ENCODE data around the gene DTX3. TPM values are rescaled to one million over a fixed set of nuclear protein-coding genes. Genes with fewer than 3 reads are reported as not detected.
A peak's percentile ranks its signal among the peaks of the same experiment; 100 is the strongest.
"Not testable (repeated sequence)": the region's sequence is repeated elsewhere in the genome, so short reads cannot be mapped to it uniquely, and the experiment has no call there.

The DTX3 gene
- total and polyA plus RNA-seq, 5 donors from 2014 or later: 3.4 to 31.2 (median 6.0) TPM

DNA sequence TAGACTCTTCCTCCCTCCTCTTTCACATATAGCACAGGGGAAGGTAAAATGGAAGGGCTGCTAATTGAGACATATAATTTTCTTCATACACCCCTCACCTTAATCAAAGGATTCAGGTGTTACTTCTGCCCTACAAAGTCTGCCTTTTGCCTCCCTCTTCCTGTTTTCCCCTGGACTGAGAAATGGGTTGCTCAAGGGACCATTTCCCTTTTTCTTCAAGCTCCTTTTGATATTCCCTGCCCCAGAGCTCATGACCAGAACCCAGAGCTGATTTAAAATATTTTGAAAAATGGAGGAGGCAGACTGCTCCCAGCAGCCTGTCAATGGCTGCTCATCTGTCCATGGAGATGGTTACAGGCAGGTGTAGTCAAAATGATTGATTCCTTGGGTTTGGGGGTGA lies 19.9 kb upstream of the DTX3 start:
- Mint-ChIP-seq H3K27ac (no peak overlapping the region), H3K36me3 (no peaks in the 10 kb centered on the region), H3K9me3 (no peaks in the 10 kb centered on the region), H3K4me3 (no peak overlapping the region), H3K4me1 (peaks cover 0 to 8% (median 5%) of the 10 kb centered on the region in 4 donors), H3K27me3 (peaks cover 12% of the 10 kb centered on the region)
- Histone ChIP-seq H3K4me3 (ENCODE audit: low read depth, low read length) (no peak overlapping the region), H3K36me3 (ENCODE audit: control insufficient read depth, insufficient read depth, low read length) (no peaks in the 10 kb centered on the region), H3K27ac (ENCODE audit: insufficient read depth, low read length, poor library complexity, severe bottlenecking) (no peak overlapping the region), H3K4me1 (ENCODE audit: control insufficient read depth, insufficient read depth, low read length, poor library complexity, severe bottlenecking) (peaks cover 5% of the 10 kb centered on the region), H3K27me3 (ENCODE audit: control insufficient read depth, insufficient read depth, low read length) (peaks cover 14% of the 10 kb centered on the region), H3K9me3 (ENCODE audit: control insufficient read depth in 2 of 2, low read length in 2 of 2) (no peaks in the 10 kb centered on the region)
- ATAC-seq (ENCODE audit: low read depth in 2 of 2) (no peak), DNase-seq (no peak)

DNA sequence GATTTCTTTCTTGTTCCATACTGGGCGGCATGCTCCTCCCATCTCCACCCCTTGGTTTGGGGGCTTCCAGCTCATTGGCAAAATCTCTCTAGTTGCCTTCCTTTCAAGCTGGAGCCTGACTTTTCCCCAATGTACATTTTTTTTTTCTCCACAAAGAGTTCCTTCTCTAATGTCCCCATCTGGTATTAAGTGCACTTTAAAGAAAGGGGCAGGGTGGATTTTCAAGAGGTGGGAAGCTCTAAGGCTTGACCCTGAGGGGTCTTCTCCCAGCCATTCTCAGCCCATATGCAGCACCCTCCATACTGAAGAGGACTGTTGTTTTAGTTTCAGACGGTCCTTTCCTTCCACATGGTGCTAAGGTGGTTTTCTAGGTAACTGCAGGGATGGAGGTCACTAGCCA lies 19.5 kb upstream of the DTX3 start:
- no peaks in the 10 kb centered on the region for H3K36me3 Mint-ChIP-seq
- H3K4me3 Mint-ChIP-seq: no peak overlapping the region
- DNase-seq (no peak), ATAC-seq (ENCODE audit: low read depth in 2 of 2) (no peak)
- no peak overlapping the region for H3K27ac ChIP-seq (ENCODE audit: insufficient read depth, low read length, poor library complexity, severe bottlenecking)
- H3K27me3 Mint-ChIP-seq: peaks cover 12% of the 10 kb centered on the region
- H3K9me3 Mint-ChIP-seq: no peaks in the 10 kb centered on the region
- H3K36me3 ChIP-seq (ENCODE audit: control insufficient read depth, insufficient read depth, low read length): no peaks in the 10 kb centered on the region
- H3K27me3 ChIP-seq (ENCODE audit: control insufficient read depth, insufficient read depth, low read length): peaks cover 14% of the 10 kb centered on the region
- H3K4me3 ChIP-seq (ENCODE audit: low read depth, low read length): no peak overlapping the region
- peaks cover 0 to 8% (median 5%) of the 10 kb centered on the region in 4 donors for H3K4me1 Mint-ChIP-seq
- H3K9me3 ChIP-seq (ENCODE audit: control insufficient read depth in 2 of 2, low read length in 2 of 2): no peaks in the 10 kb centered on the region
- H3K27ac Mint-ChIP-seq: no peak overlapping the region
- H3K4me1 ChIP-seq (ENCODE audit: control insufficient read depth, insufficient read depth, low read length, poor library complexity, severe bottlenecking): peaks cover 5% of the 10 kb centered on the region

DNA sequence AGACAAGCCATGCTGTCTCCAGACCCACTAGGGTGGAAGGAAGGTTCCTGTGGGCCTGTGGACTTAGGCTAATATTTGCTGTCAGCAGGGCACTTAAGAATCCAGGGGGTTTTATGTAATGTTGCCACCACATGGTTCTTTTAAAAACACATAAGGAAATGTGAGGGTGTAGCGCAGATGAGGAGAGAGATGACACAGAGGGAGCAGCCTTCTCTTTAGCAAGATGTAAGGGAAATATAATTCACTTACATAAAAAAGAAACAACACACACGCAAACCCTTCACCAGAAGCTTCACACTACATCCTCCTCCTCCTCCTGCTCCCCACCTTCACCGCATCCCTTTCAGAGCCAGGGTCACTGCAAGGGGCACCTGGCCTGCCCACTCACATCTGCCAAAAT lies 18.5 kb upstream of the DTX3 start:
- no peak for ATAC-seq (ENCODE audit: low read depth in 2 of 2)
- H3K4me1 Mint-ChIP-seq: peaks cover 6 to 14% (median 10%) of the 10 kb centered on the region in 4 donors
- no peak overlapping the region for H3K27ac Mint-ChIP-seq

GRCh38 chr12:57586832-57587429 lies 17.7 kb upstream of the DTX3 start:
- Histone ChIP-seq H3K27me3 (ENCODE audit: control insufficient read depth, insufficient read depth, low read length) (peaks cover 14% of the 10 kb centered on the region), H3K36me3 (ENCODE audit: control insufficient read depth, insufficient read depth, low read length) (no peaks in the 10 kb centered on the region), H3K9me3 (ENCODE audit: control insufficient read depth in 2 of 2, low read length in 2 of 2) (no peaks in the 10 kb centered on the region), H3K4me3 (ENCODE audit: low read depth, low read length) (no peak overlapping the region), H3K27ac (ENCODE audit: insufficient read depth, low read length, poor library complexity, severe bottlenecking) (no peak overlapping the region), H3K4me1 (ENCODE audit: control insufficient read depth, insufficient read depth, low read length, poor library complexity, severe bottlenecking) (peaks cover 23% of the 10 kb centered on the region)
- no peak overlapping the region for H3K4me3 Mint-ChIP-seq
- peaks cover 0 to 1% (median 0%) of the 10 kb centered on the region in 7 donors for H3K9me3 Mint-ChIP-seq
- H3K4me1 Mint-ChIP-seq: peaks cover 7 to 21% (median 15%) of the 10 kb centered on the region in 4 donors
- ATAC-seq (ENCODE audit: low read depth in 2 of 2) (no peak), DNase-seq (no peak)
- no peak overlapping the region for H3K27ac Mint-ChIP-seq
- H3K27me3 Mint-ChIP-seq: peaks cover 12% of the 10 kb centered on the region
- H3K36me3 Mint-ChIP-seq: no peaks in the 10 kb centered on the region

More for the DNA sequence above, 18.5 kb upstream of the DTX3 start:
- Histone ChIP-seq H3K36me3 (ENCODE audit: control insufficient read depth, insufficient read depth, low read length) (no peaks in the 10 kb centered on the region), H3K27ac (ENCODE audit: insufficient read depth, low read length, poor library complexity, severe bottlenecking) (no peak overlapping the region), H3K4me1 (ENCODE audit: control insufficient read depth, insufficient read depth, low read length, poor library complexity, severe bottlenecking) (peaks cover 15% of the 10 kb centered on the region), H3K4me3 (ENCODE audit: low read depth, low read length) (no peak overlapping the region), H3K9me3 (ENCODE audit: control insufficient read depth in 2 of 2, low read length in 2 of 2) (no peaks in the 10 kb centered on the region), H3K27me3 (ENCODE audit: control insufficient read depth, insufficient read depth, low read length) (peaks cover 14% of the 10 kb centered on the region)
- H3K36me3 Mint-ChIP-seq: no peaks in the 10 kb centered on the region
- no peak overlapping the region for H3K4me3 Mint-ChIP-seq
- H3K27me3 Mint-ChIP-seq: peaks cover 12% of the 10 kb centered on the region
- DNase-seq: no peak
- H3K9me3 Mint-ChIP-seq: peaks cover 0 to 1% (median 0%) of the 10 kb centered on the region in 7 donors

GRCh38 chr12:57588951-57589610 lies 15.5 kb upstream of the DTX3 start:
- Histone ChIP-seq H3K4me1 (ENCODE audit: control insufficient read depth, insufficient read depth, low read length, poor library complexity, severe bottlenecking) (peaks cover 35% of the 10 kb centered on the region), H3K27me3 (ENCODE audit: control insufficient read depth, insufficient read depth, low read length) (peaks cover 12% of the 10 kb centered on the region)
- not testable (repeated sequence) for H3K9me3 ChIP-seq (ENCODE audit: control insufficient read depth in 2 of 2, low read length in 2 of 2); H3K27ac ChIP-seq (ENCODE audit: insufficient read depth, low read length, poor library complexity, severe bottlenecking); H3K4me3 ChIP-seq (ENCODE audit: low read depth, low read length); DNase-seq; ATAC-seq (ENCODE audit: low read depth in 2 of 2); H3K36me3 ChIP-seq (ENCODE audit: control insufficient read depth, insufficient read depth, low read length); H3K36me3 Mint-ChIP-seq; H3K9me3 Mint-ChIP-seq; H3K27me3 Mint-ChIP-seq; H3K27ac Mint-ChIP-seq; H3K4me3 Mint-ChIP-seq
- H3K4me1 Mint-ChIP-seq: peaks cover 13 to 33% (median 25%) of the 10 kb centered on the region in 4 donors

GRCh38 chr12:57590479-57590863 lies 14.2 kb upstream of the DTX3 start:
- H3K4me3 ChIP-seq (ENCODE audit: low read depth, low read length): peak overlapping the region; percentile 83
- Mint-ChIP-seq H3K27me3 (no peaks in the 10 kb centered on the region), H3K4me1 (peaks cover 13 to 35% (median 27%) of the 10 kb centered on the region in 4 donors), H3K9me3 (peaks cover 0 to 1% (median 0%) of the 10 kb centered on the region in 7 donors), H3K36me3 (peaks cover 3% of the 10 kb centered on the region), H3K4me3 (peak overlapping the region; percentile 90 to 97 (median 94)), H3K27ac (peak overlapping the region; percentile 38 to 94 (median 92))
- peaks cover 17% of the 10 kb centered on the region for H3K36me3 ChIP-seq (ENCODE audit: control insufficient read depth, insufficient read depth, low read length)
- peak overlapping the region; percentile 74 for H3K27ac ChIP-seq (ENCODE audit: insufficient read depth, low read length, poor library complexity, severe bottlenecking)
- peaks cover 12% of the 10 kb centered on the region for H3K27me3 ChIP-seq (ENCODE audit: control insufficient read depth, insufficient read depth, low read length)
- H3K4me1 ChIP-seq (ENCODE audit: control insufficient read depth, insufficient read depth, low read length, poor library complexity, severe bottlenecking): peaks cover 35% of the 10 kb centered on the region
- DNase-seq (no peak), ATAC-seq (ENCODE audit: low read depth in 2 of 2) (no peak)
- H3K9me3 ChIP-seq (ENCODE audit: control insufficient read depth in 2 of 2, low read length in 2 of 2): no peaks in the 10 kb centered on the region

- ATAC-seq (ENCODE audit: low read depth in 2 of 2) (peak; percentile 85 to 93), DNase-seq (peak; percentile 76 to 89 (median 79))
- Mint-ChIP-seq H3K27me3 (no peaks in the 10 kb centered on the region), H3K9me3 (peaks cover 0 to 1% (median 0%) of the 10 kb centered on the region in 7 donors), H3K4me1 (peaks cover 13 to 35% (median 27%) of the 10 kb centered on the region in 4 donors), H3K27ac (peak within 1 kb of the TSS; percentile 92 to 96 (median 94)), H3K4me3 (peak within 1 kb of the TSS; percentile 90 to 97 (median 94)), H3K36me3 (peaks cover 7% of the 10 kb centered on the region)
- peak within 1 kb of the TSS; percentile 74 for H3K27ac ChIP-seq (ENCODE audit: insufficient read depth, low read length, poor library complexity, severe bottlenecking)
- H3K27me3 ChIP-seq (ENCODE audit: control insufficient read depth, insufficient read depth, low read length): peaks cover 10% of the 10 kb centered on the region
- peaks cover 24% of the 10 kb centered on the region for H3K36me3 ChIP-seq (ENCODE audit: control insufficient read depth, insufficient read depth, low read length)
- peaks cover 35% of the 10 kb centered on the region for H3K4me1 ChIP-seq (ENCODE audit: control insufficient read depth, insufficient read depth, low read length, poor library complexity, severe bottlenecking)
- peak within 1 kb of the TSS; percentile 83 for H3K4me3 ChIP-seq (ENCODE audit: low read depth, low read length)
- H3K9me3 ChIP-seq (ENCODE audit: control insufficient read depth in 2 of 2, low read length in 2 of 2): no peaks in the 10 kb centered on the region
These were observed 13.5 kb upstream of the DTX3 start, which contains the start of gene PIP4K2C for GRCh38 chr12:57590864-57591781. Gene PIP4K2C (plus strand): TSS chr12:57591192. CDS start chr12:57591290, 98 bp downstream.

Measured in CD4-positive, CD25-positive, alpha-beta regulatory T cell (primary cell).